ENCODE results near the gene SIPA1L3.

SIPA1L3 gene

GRCh38 chr19:37943480-37943879, 36.5 kb downstream of the SIPA1L3 start:
- DNase-seq (ENCODE audit: low read depth): no peak

GRCh38 chr19:37946132-37946531, 39.1 kb downstream of the SIPA1L3 start:
- no peak for DNase-seq (ENCODE audit: low read depth)
- TF ChIP-seq, protein P1, sequence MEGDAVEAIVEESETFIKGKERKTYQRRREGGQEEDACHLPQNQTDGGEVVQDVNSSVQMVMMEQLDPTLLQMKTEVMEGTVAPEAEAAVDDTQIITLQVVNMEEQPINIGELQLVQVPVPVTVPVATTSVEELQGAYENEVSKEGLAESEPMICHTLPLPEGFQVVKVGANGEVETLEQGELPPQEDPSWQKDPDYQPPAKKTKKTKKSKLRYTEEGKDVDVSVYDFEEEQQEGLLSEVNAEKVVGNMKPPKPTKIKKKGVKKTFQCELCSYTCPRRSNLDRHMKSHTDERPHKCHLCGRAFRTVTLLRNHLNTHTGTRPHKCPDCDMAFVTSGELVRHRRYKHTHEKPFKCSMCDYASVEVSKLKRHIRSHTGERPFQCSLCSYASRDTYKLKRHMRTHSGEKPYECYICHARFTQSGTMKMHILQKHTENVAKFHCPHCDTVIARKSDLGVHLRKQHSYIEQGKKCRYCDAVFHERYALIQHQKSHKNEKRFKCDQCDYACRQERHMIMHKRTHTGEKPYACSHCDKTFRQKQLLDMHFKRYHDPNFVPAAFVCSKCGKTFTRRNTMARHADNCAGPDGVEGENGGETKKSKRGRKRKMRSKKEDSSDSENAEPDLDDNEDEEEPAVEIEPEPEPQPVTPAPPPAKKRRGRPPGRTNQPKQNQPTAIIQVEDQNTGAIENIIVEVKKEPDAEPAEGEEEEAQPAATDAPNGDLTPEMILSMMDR (conservative IDR thresholded peaks at IDR 0.05; ENCODE audit: control insufficient read depth, insufficient read depth, low read depth, low read length): no peak
- no peak overlapping the region for H3K4me3 ChIP-seq (ENCODE audit: control insufficient read depth, low read depth, low read length)

More at GRCh38 chr19:37943480-37943879, 36.5 kb downstream of the SIPA1L3 start:
- TF ChIP-seq, protein P1 (conservative IDR thresholded peaks at IDR 0.05; ENCODE audit: control insufficient read depth, insufficient read depth, low read depth, low read length): no peak
- H3K4me3 ChIP-seq (ENCODE audit: control insufficient read depth, low read depth, low read length): no peak overlapping the region

- no peak overlapping the region for H3K4me3 ChIP-seq (ENCODE audit: control insufficient read depth, low read depth, low read length)
- no peak for DNase-seq (ENCODE audit: low read depth)
- TF ChIP-seq, protein P1 (conservative IDR thresholded peaks at IDR 0.05; ENCODE audit: control insufficient read depth, insufficient read depth, low read depth, low read length): no peak
These were observed 40.8 kb downstream of the SIPA1L3 start for GRCh38 chr19:37947778-37948177.

DNA sequence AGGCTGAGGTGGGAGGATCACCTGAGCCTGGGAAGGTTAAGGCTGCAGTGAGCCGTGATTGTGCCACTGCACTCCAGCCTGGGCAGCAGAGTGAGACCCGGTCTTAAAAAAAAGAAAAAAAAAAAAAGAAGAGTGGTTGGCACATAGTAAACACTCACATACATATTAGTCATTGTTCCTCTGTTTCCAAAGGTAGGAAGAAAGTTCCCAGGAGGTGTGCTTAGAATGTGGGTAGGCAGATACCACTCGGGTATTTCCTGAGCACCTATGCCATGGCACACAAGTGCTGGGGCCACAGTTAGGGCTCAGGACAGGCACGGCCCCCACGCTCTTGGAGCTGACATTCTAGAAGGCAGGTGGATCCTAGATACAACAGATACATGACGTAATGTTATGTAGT, 41.4 kb downstream of the SIPA1L3 start:
- no peak overlapping the region for H3K4me3 ChIP-seq (ENCODE audit: control insufficient read depth, low read depth, low read length)
- TF ChIP-seq, protein P1 (conservative IDR thresholded peaks at IDR 0.05; ENCODE audit: control insufficient read depth, insufficient read depth, low read depth, low read length): no peak
- no peak for DNase-seq (ENCODE audit: low read depth)

- H3K4me3 ChIP-seq (ENCODE audit: control insufficient read depth, low read depth, low read length): no peak overlapping the region
- no peak for DNase-seq (ENCODE audit: low read depth)
- TF ChIP-seq, protein P1 (conservative IDR thresholded peaks at IDR 0.05; ENCODE audit: control insufficient read depth, insufficient read depth, low read depth, low read length): no peak
These were observed 43.6 kb downstream of the SIPA1L3 start for GRCh38 chr19:37950471-37951175.

DNA sequence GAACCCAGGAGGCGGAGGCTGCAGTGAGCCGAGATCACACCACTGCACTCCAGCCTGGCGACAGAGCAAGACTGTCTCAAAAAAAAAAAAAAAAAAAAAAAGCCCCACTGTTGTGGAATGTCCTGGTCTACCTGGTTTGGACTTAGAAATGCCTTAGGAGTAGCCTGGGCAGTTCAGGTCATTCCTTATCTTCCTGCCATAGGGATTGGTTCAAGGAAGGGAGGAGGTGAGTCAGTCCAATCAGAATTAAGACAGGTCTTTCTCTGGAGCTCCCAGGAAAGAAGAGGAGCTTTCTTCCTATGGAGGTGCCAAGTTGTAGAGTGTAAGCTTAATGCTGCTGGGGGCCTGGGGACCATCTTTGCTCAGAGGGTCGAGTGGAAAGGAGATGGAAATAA, 44.8 kb downstream of the SIPA1L3 start:
- TF ChIP-seq, protein P1 (conservative IDR thresholded peaks at IDR 0.05; ENCODE audit: control insufficient read depth, insufficient read depth, low read depth, low read length): no peak
- H3K4me3 ChIP-seq (ENCODE audit: control insufficient read depth, low read depth, low read length): no peak overlapping the region
- no peak for DNase-seq (ENCODE audit: low read depth)

Data from fibroblast of mammary gland (primary cell).